ENCODE results near the gene RPL35.

RPL35 gene

DNA sequence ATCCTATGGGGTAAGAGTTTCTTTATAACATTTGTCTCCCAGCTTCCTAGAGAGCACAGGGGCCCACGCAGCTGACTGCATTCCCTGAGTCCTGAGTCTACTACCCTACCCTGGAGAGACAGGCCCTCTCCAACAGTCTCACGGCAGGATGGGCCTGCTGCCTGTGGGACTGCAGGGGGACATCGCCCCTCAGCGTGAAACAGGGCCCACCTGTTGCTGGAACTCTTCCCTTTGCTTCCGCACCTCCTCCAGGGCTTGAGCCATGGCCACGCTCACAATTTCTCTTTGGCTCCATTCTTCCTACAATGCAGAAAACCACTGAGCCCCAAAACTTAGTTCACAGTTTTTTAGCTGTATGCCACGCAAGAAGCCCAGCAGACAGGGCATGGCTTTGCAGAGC lies 28.4 kb upstream of the RPL35 start:
- Histone ChIP-seq H3K27me3 (no peaks in the 10 kb centered on the region), H4K20me1 (peaks cover 0 to 10% (median 0%) of the 10 kb centered on the region in 11 experiments; a peak in 4 of 22 replicates), H3K27ac (peak overlapping the region in 4 of 11 experiments; percentile 91 to 95 (median 94); a peak in 6 of 22 replicates), H3K4me1 (peaks cover 18 to 65% (median 52%) of the 10 kb centered on the region in 10 experiments), H3K36me3 (peaks cover 22 to 85% (median 43%) of the 10 kb centered on the region in 11 experiments), H3K9ac (no peak overlapping the region), H3K4me3 (no peak overlapping the region), H3K9me3 (replicated peaks in 1 of 11) (no peaks in the 10 kb centered on the region), H3K4me2 (no peak overlapping the region; a peak in 1 of 22 replicates)
- TF ChIP-seq Cebpa-rat (IDR thresholded peaks at IDR 0.05), result no peak

GRCh38 chr9:124889006-124889405 lies 27.2 kb upstream of the RPL35 start:
- Histone ChIP-seq H4K20me1 (peaks cover 0 to 10% (median 0%) of the 10 kb centered on the region in 11 experiments; a peak in 3 of 22 replicates), H3K4me3 (no peak overlapping the region), H3K9me3 (replicated peaks in 1 of 11) (no peaks in the 10 kb centered on the region), H3K36me3 (peaks cover 22 to 92% (median 41%) of the 10 kb centered on the region in 11 experiments), H3K4me1 (peaks cover 18 to 64% (median 54%) of the 10 kb centered on the region in 10 experiments), H3K4me2 (peak overlapping the region in 8 of 11 experiments; percentile 63 to 95 (median 90); a peak in 15 of 22 replicates), H3K27me3 (no peaks in the 10 kb centered on the region), H3K9ac (peak overlapping the region in 3 of 11 experiments; percentile 9 to 80 (median 20); a peak in 2 of 22 replicates), H3K27ac (peak overlapping the region in 5 of 11 experiments; percentile 20 to 95 (median 93); a peak in 9 of 22 replicates)
- no peak for TF ChIP-seq Cebpa-rat (IDR thresholded peaks at IDR 0.05)

GRCh38 chr9:124887832-124888231 lies 26.1 kb upstream of the RPL35 start:
- no peaks in the 10 kb centered on the region for H3K27me3 ChIP-seq
- H3K4me3 ChIP-seq, result peak overlapping the region in 4 of 10 experiments; percentile 4 to 41 (median 13); a peak in 5 of 20 replicates
- peak overlapping the region in 10 of 11 experiments; percentile 17 to 84 (median 62); a peak in 18 of 22 replicates for H3K9ac ChIP-seq
- peak overlapping the region in 9 of 11 experiments; percentile 17 to 95 (median 83); a peak in 16 of 22 replicates for H3K27ac ChIP-seq
- peaks cover 0 to 10% (median 0%) of the 10 kb centered on the region in 11 experiments; a peak in 3 of 22 replicates for H4K20me1 ChIP-seq
- TF ChIP-seq Cebpa-rat (IDR thresholded peaks at IDR 0.05), result no peak
- peak overlapping the region; percentile 63 to 95 (median 89) for H3K4me2 ChIP-seq
- peaks cover 13 to 88% (median 33%) of the 10 kb centered on the region in 11 experiments for H3K36me3 ChIP-seq
- peaks cover 18 to 73% (median 61%) of the 10 kb centered on the region in 10 experiments for H3K4me1 ChIP-seq
- H3K9me3 ChIP-seq (replicated peaks in 1 of 11), result no peaks in the 10 kb centered on the region

GRCh38 chr9:124886866-124887492 lies 25.2 kb upstream of the RPL35 start:
- peaks cover 0 to 18% (median 0%) of the 10 kb centered on the region in 11 experiments; a peak in 6 of 22 replicates for H4K20me1 ChIP-seq
- H3K9me3 ChIP-seq (replicated peaks in 1 of 11), result no peaks in the 10 kb centered on the region
- H3K4me2 ChIP-seq, result peak overlapping the region; percentile 63 to 95 (median 89)
- peak overlapping the region in 9 of 11 experiments; percentile 17 to 95 (median 83); a peak in 17 of 22 replicates for H3K27ac ChIP-seq
- H3K4me1 ChIP-seq, result peaks cover 24 to 82% (median 69%) of the 10 kb centered on the region in 10 experiments
- peak overlapping the region; percentile 11 to 84 (median 61); a peak in 18 of 22 replicates for H3K9ac ChIP-seq
- H3K36me3 ChIP-seq, result peaks cover 13 to 85% (median 30%) of the 10 kb centered on the region in 11 experiments
- peak overlapping the region in 7 of 10 experiments; percentile 8 to 41 (median 28); a peak in 9 of 20 replicates for H3K4me3 ChIP-seq
- peak in 8 of 11 experiments; percentile 60 to 99 (median 94); a peak in 16 of 22 replicates for TF ChIP-seq Cebpa-rat (IDR thresholded peaks at IDR 0.05)
- H3K27me3 ChIP-seq, result no peaks in the 10 kb centered on the region

DNA sequence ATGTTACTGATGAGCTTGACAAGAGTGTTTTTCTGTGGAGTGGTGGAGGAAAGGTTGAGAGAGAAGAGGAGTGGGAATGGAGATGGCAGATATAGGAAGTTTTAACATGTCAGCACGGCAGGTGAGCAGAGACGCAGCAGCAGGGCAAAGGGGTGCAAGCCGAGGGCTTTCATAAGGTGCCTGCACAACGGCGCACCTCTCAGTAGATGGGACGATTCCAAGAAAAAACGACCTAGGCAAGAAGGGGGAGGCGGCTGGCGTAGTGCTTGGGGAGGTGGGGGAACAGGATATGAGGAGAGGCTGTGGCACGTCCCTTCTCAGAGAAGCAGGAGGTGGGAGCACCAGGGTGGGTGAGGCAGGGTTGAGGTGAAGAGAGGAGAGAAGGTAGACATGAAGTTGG lies 24.7 kb upstream of the RPL35 start:
- Histone ChIP-seq H4K20me1 (peaks cover 0 to 23% (median 0%) of the 10 kb centered on the region in 11 experiments; a peak in 6 of 22 replicates), H3K4me1 (peaks cover 24 to 87% (median 75%) of the 10 kb centered on the region in 10 experiments), H3K27me3 (no peaks in the 10 kb centered on the region), H3K27ac (peak overlapping the region in 8 of 11 experiments; percentile 62 to 95 (median 87); a peak in 17 of 22 replicates), H3K36me3 (peaks cover 13 to 85% (median 32%) of the 10 kb centered on the region in 11 experiments), H3K4me3 (peak overlapping the region in 4 of 10 experiments; percentile 22 to 28 (median 26); a peak in 4 of 20 replicates), H3K9ac (peak overlapping the region in 8 of 11 experiments; percentile 52 to 84 (median 72); a peak in 15 of 22 replicates), H3K9me3 (replicated peaks in 1 of 11) (no peaks in the 10 kb centered on the region), H3K4me2 (peak overlapping the region in 10 of 11 experiments; percentile 63 to 95 (median 90); a peak in 20 of 22 replicates)
- TF ChIP-seq Cebpa-rat (IDR thresholded peaks at IDR 0.05), result no peak

GRCh38 chr9:124885551-124885950 lies 23.8 kb upstream of the RPL35 start:
- peaks cover 0 to 32% (median 0%) of the 10 kb centered on the region in 11 experiments; a peak in 8 of 22 replicates for H4K20me1 ChIP-seq
- H3K9me3 ChIP-seq (replicated peaks in 1 of 11), result no peaks in the 10 kb centered on the region
- peaks cover 12 to 85% (median 30%) of the 10 kb centered on the region in 11 experiments; a peak in 21 of 22 replicates for H3K36me3 ChIP-seq
- H3K27me3 ChIP-seq, result no peaks in the 10 kb centered on the region
- no peak for TF ChIP-seq Cebpa-rat (IDR thresholded peaks at IDR 0.05)
- H3K4me3 ChIP-seq, result no peak overlapping the region
- H3K27ac ChIP-seq, result peak overlapping the region in 6 of 11 experiments; percentile 71 to 95 (median 92); a peak in 13 of 22 replicates
- H3K4me1 ChIP-seq, result peaks cover 24 to 96% (median 84%) of the 10 kb centered on the region in 10 experiments
- H3K4me2 ChIP-seq, result peak overlapping the region in 7 of 11 experiments; percentile 63 to 95 (median 92); a peak in 14 of 22 replicates
- peak overlapping the region in 4 of 11 experiments; percentile 80 to 84 (median 80); a peak in 8 of 22 replicates for H3K9ac ChIP-seq

DNA sequence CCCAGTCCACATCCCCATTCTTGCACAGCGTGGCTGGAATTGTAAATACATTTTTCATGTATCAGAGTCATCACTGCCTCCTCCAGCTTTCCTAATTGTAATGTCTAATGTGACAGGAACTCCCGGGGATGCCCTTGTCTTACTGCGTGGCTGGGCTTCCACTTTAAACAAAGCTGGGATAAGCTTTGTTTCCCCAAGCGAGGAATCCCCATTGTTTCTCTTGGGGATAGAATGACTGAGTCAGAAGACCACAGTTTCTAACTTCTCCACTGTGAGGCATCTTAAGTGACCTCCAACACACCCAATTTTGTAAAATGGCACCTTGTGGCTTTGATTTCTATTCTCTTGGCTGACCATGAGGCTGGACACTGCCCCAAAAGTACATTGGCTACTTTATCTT lies 22.6 kb upstream of the RPL35 start:
- Histone ChIP-seq H4K20me1 (peaks cover 0 to 42% (median 7%) of the 10 kb centered on the region in 11 experiments; a peak in 13 of 22 replicates), H3K9ac (peak overlapping the region in 1 of 11 experiments; percentile 18; a peak in 1 of 22 replicates), H3K27ac (peak overlapping the region in 5 of 11 experiments; percentile 5 to 95 (median 93); a peak in 9 of 22 replicates), H3K4me3 (no peak overlapping the region), H3K27me3 (no peaks in the 10 kb centered on the region), H3K4me1 (peaks cover 24 to 100% (median 94%) of the 10 kb centered on the region in 10 experiments), H3K36me3 (peaks cover 7 to 85% (median 28%) of the 10 kb centered on the region in 11 experiments; a peak in 21 of 22 replicates), H3K9me3 (replicated peaks in 1 of 11) (no peaks in the 10 kb centered on the region), H3K4me2 (peak overlapping the region in 8 of 11 experiments; percentile 33 to 95 (median 64); a peak in 16 of 22 replicates)
- TF ChIP-seq Cebpa-rat (IDR thresholded peaks at IDR 0.05), result no peak

DNA sequence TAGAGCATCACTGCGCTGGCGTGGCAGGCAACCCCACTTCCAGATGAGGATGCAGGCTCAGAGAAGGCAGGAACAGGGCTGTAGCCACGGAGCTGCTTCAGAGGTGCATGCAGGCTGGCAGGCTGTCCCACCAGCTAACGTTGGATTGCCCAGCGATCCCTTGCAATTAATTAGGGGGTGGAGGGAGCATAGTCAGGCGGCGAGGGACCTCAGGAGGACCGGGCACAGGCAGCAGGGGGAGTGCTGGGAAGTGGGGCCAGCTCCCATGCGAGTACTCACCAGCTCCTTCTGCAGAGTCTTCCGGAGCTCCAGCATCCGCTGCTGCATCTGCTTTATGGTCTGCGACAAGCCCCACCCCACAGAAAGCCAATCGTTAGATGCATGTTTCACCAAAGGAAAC lies 20.5 kb upstream of the RPL35 start:
- Histone ChIP-seq H4K20me1 (peaks cover 13 to 53% (median 24%) of the 10 kb centered on the region in 11 experiments), H3K4me2 (peak overlapping the region; percentile 2 to 95 (median 79); a peak in 21 of 22 replicates), H3K4me1 (peaks cover 10 to 80% (median 75%) of the 10 kb centered on the region in 10 experiments), H3K9me3 (replicated peaks in 1 of 11) (no peaks in the 10 kb centered on the region), H3K36me3 (peaks cover 23 to 92% (median 41%) of the 10 kb centered on the region in 11 experiments), H3K27ac (peak overlapping the region in 5 of 11 experiments; percentile 35 to 95 (median 91); a peak in 10 of 22 replicates), H3K27me3 (no peaks in the 10 kb centered on the region), H3K9ac (peak overlapping the region in 8 of 11 experiments; percentile 6 to 65 (median 34); a peak in 11 of 22 replicates), H3K4me3 (0 out of 20 replicates have a peak overlapping the region, but pooled peaks of 1 of the 10 experiments have one; percentile 7)
- no peak for TF ChIP-seq Cebpa-rat (IDR thresholded peaks at IDR 0.05)

All from BLaER1 treated with 17β-estradiol and CSF1 and Interleukin-3, amounts not matched to agents 10 nM and 100 nM (cell line).